NCI-H460 (cell line): ENCODE results near the gene OR5B21. TPM values are rescaled to one million over a fixed set of nuclear protein-coding genes. Genes with fewer than 3 reads are reported as not detected.

Experiments used
- DNase-seq: peaks from one replicate; pipeline ENCODE4 v3.0.0-alpha.2; 2016; ENCODE audit warnings: low read depth; ENCODE audit errors: extremely low read depth
- total RNA-seq: library from RNA; depleted of rRNA; stranded (reverse); fragments of >200 nt; shearing (Covaris generic); gene quantifications from 2 replicates; pipeline ENCODE4 v1.2.3, GENCODE V29; 2014; rRNA removed

The OR5B21 gene
- total RNA-seq, 1 experiment from 2014 or later, result not detected

- DNase-seq, result no peak
These were observed 12.0 kb downstream of the OR5B21 start for GRCh38 chr11:58495906-58496305.

- no peak for DNase-seq
These were observed 13.8 kb downstream of the OR5B21 start for GRCh38 chr11:58494101-58494500.

GRCh38 chr11:58493676-58494075, 14.2 kb downstream of the OR5B21 start:
- no peak for DNase-seq

GRCh38 chr11:58490827-58491226, 17.1 kb downstream of the OR5B21 start:
- DNase-seq, result no peak

GRCh38 chr11:58487170-58487569, 20.7 kb downstream of the OR5B21 start:
- no peak for DNase-seq

GRCh38 chr11:58485961-58486360, 21.9 kb downstream of the OR5B21 start:
- DNase-seq, result no peak

GRCh38 chr11:58471892-58472291, 36.0 kb downstream of the OR5B21 start:
- DNase-seq, result no peak

- no peak for DNase-seq
These were observed 41.6 kb downstream of the OR5B21 start for GRCh38 chr11:58466293-58466692.

GRCh38 chr11:58465690-58466089, 42.2 kb downstream of the OR5B21 start:
- DNase-seq, result no peak

Other genes with a start within 250 kb of the OR5B21 start
- not detected in 2 replicates for gene OR10W1, start 239.8 kb downstream of the OR5B21 start, total RNA-seq
- gene OR5B17, start 149.0 kb downstream of the OR5B21 start, total RNA-seq, result not detected in 2 replicates
- not detected in 2 replicates for gene OR5B3, start 101.2 kb downstream of the OR5B21 start, total RNA-seq
- not detected in 2 replicates for gene OR5B2, start 80.0 kb downstream of the OR5B21 start, total RNA-seq
- not detected in 2 replicates for gene OR5B12, start 65.9 kb downstream of the OR5B21 start, total RNA-seq
- 1.3 and 1.6 TPM in 2 replicates for gene LPXN, start 67.8 kb upstream of the OR5B21 start, total RNA-seq
- gene ZFP91, start 71.0 kb upstream of the OR5B21 start, total RNA-seq, result 54.7 and 58.4 TPM in 2 replicates
- gene CNTF, start 114.6 kb upstream of the OR5B21 start, total RNA-seq, result 0.72 and 1.3 TPM in 2 replicates
- not detected in 2 replicates for gene GLYAT, start 223.8 kb upstream of the OR5B21 start, total RNA-seq